ENCODE data around the gene EEIG1. TPM values are rescaled to one million over a fixed set of nuclear protein-coding genes. Genes with fewer than 3 reads are reported as not detected.

Gene EEIG1
- total RNA-seq, 2 donors from 2014 or later, result 72.2 to 95.9 TPM

GRCh38 chr9:127959398-127959797 lies 21.4 kb downstream of the EEIG1 start:
- no peak for TF ChIP-seq CTCF (IDR thresholded peaks at IDR 0.05)
- Histone ChIP-seq H3K36me3 (no peaks in the 10 kb centered on the region), H3K4me1 (peaks cover 26% of the 10 kb centered on the region), H3K27ac (no peak overlapping the region), H3K4me3 (no peak overlapping the region), H3K9ac (ENCODE audit: low read depth in 2 of 2, low read length in 2 of 2) (no peak overlapping the region), H3K27me3 (no peaks in the 10 kb centered on the region), H3K9me3 (no peaks in the 10 kb centered on the region)
- intact Hi-C loops (cut with DNase I), result no loop called here
- DNase-seq, result no peak

- TF ChIP-seq CTCF (IDR thresholded peaks at IDR 0.05), result no peak
- intact Hi-C loops (cut with DNase I), result no loop called here
- Histone ChIP-seq H3K27me3 (no peaks in the 10 kb centered on the region), H3K27ac (no peak overlapping the region), H3K36me3 (no peaks in the 10 kb centered on the region), H3K4me3 (no peak overlapping the region), H3K4me1 (peaks cover 26% of the 10 kb centered on the region), H3K9me3 (no peaks in the 10 kb centered on the region), H3K9ac (ENCODE audit: low read depth in 2 of 2, low read length in 2 of 2) (no peak overlapping the region)
- DNase-seq, result no peak
Observed at GRCh38 chr9:127958728-127959127, 22.1 kb downstream of the EEIG1 start.

GRCh38 chr9:127955294-127956015 lies 25.3 kb downstream of the EEIG1 start:
- H3K36me3 ChIP-seq, result no peaks in the 10 kb centered on the region
- peak overlapping the region; percentile 75 for H3K9ac ChIP-seq (ENCODE audit: low read depth in 2 of 2, low read length in 2 of 2)
- H3K27me3 ChIP-seq, result no peaks in the 10 kb centered on the region
- peak; percentile 96 for DNase-seq
- no peak overlapping the region for H3K4me3 ChIP-seq
- intact Hi-C loops (cut with DNase I), result no loop called here
- peak overlapping the region; percentile 90 for H3K27ac ChIP-seq
- H3K9me3 ChIP-seq, result no peaks in the 10 kb centered on the region
- H3K4me1 ChIP-seq, result peaks cover 20% of the 10 kb centered on the region
- peak; percentile 44 for TF ChIP-seq CTCF (IDR thresholded peaks at IDR 0.05)

GRCh38 chr9:127954831-127955293 lies 25.9 kb downstream of the EEIG1 start:
- intact Hi-C loops (cut with DNase I), result loop anchor here (5.0 kb wide), 1 partner anchor 162 kb away; no protein-coding TSS in a partner anchor
- Histone ChIP-seq H3K9me3 (no peaks in the 10 kb centered on the region), H3K4me3 (no peak overlapping the region), H3K36me3 (peaks cover 5% of the 10 kb centered on the region), H3K27me3 (no peaks in the 10 kb centered on the region), H3K4me1 (peaks cover 17% of the 10 kb centered on the region), H3K9ac (ENCODE audit: low read depth in 2 of 2, low read length in 2 of 2) (peak overlapping the region; percentile 75), H3K27ac (peak overlapping the region; percentile 90)
- no peak for DNase-seq
- TF ChIP-seq CTCF (IDR thresholded peaks at IDR 0.05), result no peak

- intact Hi-C loops (cut with DNase I), result loop anchor here (5.0 kb wide), 1 partner anchor 163 kb away; no protein-coding TSS in a partner anchor
- H3K27ac ChIP-seq, result peak overlapping the region; percentile 37
- peaks cover 8% of the 10 kb centered on the region for H3K36me3 ChIP-seq
- H3K4me3 ChIP-seq, result no peak overlapping the region
- no peaks in the 10 kb centered on the region for H3K9me3 ChIP-seq
- H3K4me1 ChIP-seq, result peaks cover 19% of the 10 kb centered on the region
- TF ChIP-seq CTCF (IDR thresholded peaks at IDR 0.05), result no peak
- H3K9ac ChIP-seq (ENCODE audit: low read depth in 2 of 2, low read length in 2 of 2), result peak overlapping the region in 1 of 2 donors; percentile 75
- no peaks in the 10 kb centered on the region for H3K27me3 ChIP-seq
- no peak for DNase-seq
Observed at GRCh38 chr9:127953768-127954505, 26.9 kb downstream of the EEIG1 start.
